Stomach (tissue), 4 donors: Measurements from ENCODE around the gene HHIPL1.

Source experiments
- CTCF ChIP-seq, 7 experiments: fragments of 450-650 bp in 4 of 7; fragments of 200-600 bp in 3 of 7; sonication (generic) in 3 of 7; IDR thresholded peaks; one replicate each; pipeline ENCODE4 v1.5.1; 2016 to 2019; ENCODE audit warnings: antibody characterized with exemption in 7 of 7, control low read depth in 2 of 7, mild to moderate bottlenecking in 1 of 7
- EP300 ChIP-seq: sonication (generic); formaldehyde crosslinking; IDR thresholded peaks from one replicate; pipeline ENCODE4 v1.6.1; 2017; ENCODE audit warnings: antibody characterized with exemption
- POLR2AphosphoS5 ChIP-seq, 3 donors: sonication (generic); formaldehyde crosslinking; IDR thresholded peaks; one replicate each; pipeline ENCODE4 v1.6.1; 2016; ENCODE audit warnings: antibody characterized with exemption in 3 of 3

- TF ChIP-seq CTCF (IDR thresholded peaks at IDR 0.05): no peak
- no peak for TF ChIP-seq POLR2AphosphoS5 (IDR thresholded peaks at IDR 0.05)
- TF ChIP-seq EP300: no peak
These were observed 43.3 kb downstream of the HHIPL1 start for GRCh38 chr14:99688210-99688581.
